Measurements from ENCODE around the gene TCF21.

Gene TCF21

GRCh38 chr6:133844709-133845108, 44.2 kb upstream of the TCF21 start:
- no peak for DNase-seq (ENCODE audit: low read depth in 1 of 2, low spot score in 1 of 2)
- Histone ChIP-seq H3K27ac (replicated peaks) (no peak overlapping the region), H3K4me3 (replicated peaks; ENCODE audit: insufficient read depth, low read length) (no peak overlapping the region), H3K27me3 (ENCODE audit: insufficient read depth, poor library complexity, severe bottlenecking) (peaks cover 8% of the 10 kb centered on the region)
- TF ChIP-seq POLR2AphosphoS5 (IDR thresholded peaks at IDR 0.05; ENCODE audit: low read depth) (no peak), GABPA (IDR thresholded peaks at IDR 0.05; ENCODE audit: low read depth) (no peak), CTCF (IDR thresholded peaks at IDR 0.05; ENCODE audit: insufficient read depth, low read length) (no peak), SPI1 (IDR thresholded peaks at IDR 0.05; ENCODE audit: borderline replicate concordance, low read depth) (no peak), REST (IDR thresholded peaks at IDR 0.05; ENCODE audit: insufficient replicate concordance, low read depth) (no peak)

- TF ChIP-seq CTCF (IDR thresholded peaks at IDR 0.05; ENCODE audit: insufficient read depth, low read length), result no peak
- TF ChIP-seq REST (IDR thresholded peaks at IDR 0.05; ENCODE audit: insufficient replicate concordance, low read depth), result no peak
- TF ChIP-seq SPI1 (IDR thresholded peaks at IDR 0.05; ENCODE audit: borderline replicate concordance, low read depth), result no peak
- TF ChIP-seq GABPA (IDR thresholded peaks at IDR 0.05; ENCODE audit: low read depth), result no peak
- no peak for DNase-seq (ENCODE audit: low read depth in 1 of 2, low spot score in 1 of 2)
- no peak overlapping the region for H3K27ac ChIP-seq (replicated peaks)
- no peak overlapping the region for H3K4me3 ChIP-seq (replicated peaks; ENCODE audit: insufficient read depth, low read length)
- peaks cover 36% of the 10 kb centered on the region for H3K27me3 ChIP-seq (ENCODE audit: insufficient read depth, poor library complexity, severe bottlenecking)
These were observed 34.9 kb upstream of the TCF21 start for GRCh38 chr6:133854041-133854363.

- Histone ChIP-seq H3K4me3 (replicated peaks; ENCODE audit: insufficient read depth, low read length) (no peak overlapping the region), H3K27ac (replicated peaks) (no peak overlapping the region), H3K27me3 (ENCODE audit: insufficient read depth, poor library complexity, severe bottlenecking) (peaks cover 36% of the 10 kb centered on the region)
- DNase-seq (ENCODE audit: low read depth in 1 of 2, low spot score in 1 of 2), result no peak
- no peak for TF ChIP-seq SPI1 (IDR thresholded peaks at IDR 0.05; ENCODE audit: borderline replicate concordance, low read depth)
- TF ChIP-seq GABPA (IDR thresholded peaks at IDR 0.05; ENCODE audit: low read depth), result no peak
- no peak for TF ChIP-seq POLR2AphosphoS5 (IDR thresholded peaks at IDR 0.05; ENCODE audit: low read depth)
- TF ChIP-seq REST (IDR thresholded peaks at IDR 0.05; ENCODE audit: insufficient replicate concordance, low read depth), result no peak
- no peak for TF ChIP-seq CTCF (IDR thresholded peaks at IDR 0.05; ENCODE audit: insufficient read depth, low read length)
These were observed 34.3 kb upstream of the TCF21 start for GRCh38 chr6:133854364-133855275.

Data from HL-60 (cell line).